Transverse colon (tissue), 4 donors: ENCODE data around the gene BBS1. TPM values are rescaled to one million over a fixed set of nuclear protein-coding genes. Genes with fewer than 3 reads are reported as not detected.
"Not testable (repeated sequence)": the region's sequence is repeated elsewhere in the genome, so short reads cannot be mapped to it uniquely, and the experiment has no call there.

Experiments used
- DNase-seq: peaks from one replicate; pipeline ENCODE4 v3.0.0-alpha.2; 2019
- H3K27ac ChIP-seq, 4 donors: fragments of 200-600 bp; sonication (generic); 2 replicates each; pipeline ENCODE4 v1.5.1; 2016 to 2018; ENCODE audit warnings: inconsistent platforms in 4 of 4
- H3K27me3 ChIP-seq: fragments of 200-600 bp; sonication (generic); 2 replicates; pipeline ENCODE4 v1.5.1; 2017; ENCODE audit warnings: inconsistent platforms
- H3K36me3 ChIP-seq, 4 donors: fragments of 200-600 bp; sonication (generic); 2 replicates each; pipeline ENCODE4 v1.5.1; 2017 to 2019; ENCODE audit warnings: inconsistent platforms in 4 of 4
- H3K4me1 ChIP-seq, 4 donors: fragments of 200-600 bp; sonication (generic); 2 replicates each; pipeline ENCODE4 v1.5.1; 2017 to 2020; ENCODE audit warnings: inconsistent platforms in 4 of 4
- H3K4me3 ChIP-seq, 4 donors: fragments of 200-600 bp; sonication (generic); 1 replicate in 1 of 4; 2 replicates in 3 of 4; pipeline versions ENCODE4 v1.5.1 to v1.6.1; 2017 to 2019; ENCODE audit warnings: inconsistent platforms in 4 of 4
- H3K9me3 ChIP-seq, 2 donors: fragments of 200-600 bp; sonication (generic); 2 replicates each; pipeline ENCODE4 v1.5.1; 2017 to 2019; ENCODE audit warnings: inconsistent platforms in 2 of 2
- CTCF ChIP-seq, 5 experiments: fragments of 200-600 bp in 3 of 5; fragments of 450-650 bp in 2 of 5; sonication (generic) in 3 of 5; IDR thresholded peaks; 1 replicate in 2 of 5; 2 replicates in 3 of 5; pipeline ENCODE4 v1.5.1; 2016 to 2017; ENCODE audit warnings: antibody characterized with exemption in 5 of 5, inconsistent platforms in 3 of 5, mild to moderate bottlenecking in 2 of 5, moderate library complexity in 1 of 5
- EP300 ChIP-seq: sonication (generic); formaldehyde crosslinking; IDR thresholded peaks from one replicate; pipeline ENCODE4 v1.6.1; 2017; ENCODE audit warnings: antibody characterized with exemption, low read depth
- POLR2A ChIP-seq: fragments of 450-650 bp; IDR thresholded peaks from one replicate; pipeline ENCODE4 v1.6.1; 2016; ENCODE audit warnings: antibody characterized with exemption, mild to moderate bottlenecking, moderate library complexity
- POLR2AphosphoS5 ChIP-seq, 3 donors: sonication (generic); formaldehyde crosslinking; IDR thresholded peaks; one replicate each; pipeline ENCODE4 v1.6.1; 2016; ENCODE audit warnings: antibody characterized with exemption in 3 of 3
- WGBS, 2 donors: methylation state at CpG; one replicate each; pipeline ENCODE4 v1.1.5; 2018; ENCODE audit warnings: low coverage in 1 of 2; 5-methylcytosine and 5-hydroxymethylcytosine counted together
- in situ Hi-C, 4 donors: fragments of 200-750 bp; cut with MboI; loops; one replicate each; pipeline versions ENCODE4 v1.15.0 to v1.15.1; 2017; ENCODE audit warnings: low sequenced_read_pairs in 3 of 4, low pct_ligation_motif_present in 1 of 4, low pct_unique_long_range_greater_than_20kb in 1 of 4
- intact Hi-C: fragments of 100-400 bp; cut with DNase I; formaldehyde crosslinking; loops from one replicate; pipeline ENCODE4 v1.15.1; 2023; ENCODE audit warnings: low total_unique reads
- total RNA-seq, 4 donors: library from RNA; depleted of rRNA; stranded (reverse); fragments of >200 nt; gene quantifications; one replicate each; pipeline ENCODE4 v1.1.0, GENCODE V29; 2016

BBS1 gene
- total RNA-seq, 4 donors from 2014 or later, result 33.3 to 146 (median 56.0) TPM

- no peak overlapping the region for H3K27ac ChIP-seq
- H3K9me3 ChIP-seq, result no peaks in the 10 kb centered on the region
- H3K4me1 ChIP-seq, result no peaks in the 10 kb centered on the region
- intact Hi-C loops, result no loop called here
- H3K4me3 ChIP-seq, result no peak overlapping the region
- DNase-seq, result no peak
- no peaks in the 10 kb centered on the region for H3K27me3 ChIP-seq
- H3K36me3 ChIP-seq, result no peaks in the 10 kb centered on the region
- in situ Hi-C loops, result loop anchor here in 2 of 4 donors (5.0 to 10.0 kb wide), 2 partner anchors 94 to 101 kb away; partner anchors contain the start of gene RBM4B (in 1 of the 2)
- TF ChIP-seq POLR2AphosphoS5 (IDR thresholded peaks at IDR 0.05), result no peak
- TF ChIP-seq POLR2A, result no peak
- TF ChIP-seq EP300, result no peak
- no peak for TF ChIP-seq CTCF (IDR thresholded peaks at IDR 0.05)
- WGBS, 2 donors, result 77 to 83% methylated on average over 1 to 3 of the region's 3 CpGs
Observed at GRCh38 chr11:66581261-66581660, 70.8 kb downstream of the BBS1 start.

- WGBS, 2 donors, result 72 to 81% methylated on average over 3 of the region's 3 CpGs
- intact Hi-C loops, DNase-seq, H3K4me1 ChIP-seq, H3K9me3 ChIP-seq, H3K36me3 ChIP-seq, H3K27me3 ChIP-seq, H3K27ac ChIP-seq, H3K4me3 ChIP-seq: not testable (repeated sequence)
- in situ Hi-C loops, result loop anchor here in 2 of 4 donors (5.0 to 10.0 kb wide), 2 partner anchors 92 to 100 kb away; partner anchors contain the start of gene RBM4B (in 1 of the 2)
Observed at GRCh38 chr11:66582565-66583147, 72.2 kb downstream of the BBS1 start.

Other genes starting within 250 kb of the BBS1 start
- gene RAB1B, start 242.0 kb upstream of the BBS1 start, total RNA-seq, result 100 to 1,000 TPM in 3 of 4 donors, 10 to 100 TPM in 1; 89.8 to 141 (median 131) TPM
- under 1 TPM in 1 of 4 donors, not detected in 3; 0.41 TPM for gene CNIH2, start 232.5 kb upstream of the BBS1 start, total RNA-seq
- gene YIF1A, start 221.5 kb upstream of the BBS1 start, total RNA-seq, result 10 to 100 TPM; 60.6 to 99.7 (median 72.3) TPM
- under 1 TPM in 2 of 4 donors, not detected in 2; 0.55 to 0.75 TPM for gene TMEM151A, start 218.7 kb upstream of the BBS1 start, total RNA-seq
- 10 to 100 TPM in 1 of 4 donors, 1 to 10 TPM in 3; 2.6 to 36.2 (median 6.5) TPM for gene CD248, start 193.6 kb upstream of the BBS1 start, total RNA-seq
- gene RIN1, start 174.2 kb upstream of the BBS1 start, total RNA-seq, result 10 to 100 TPM in 3 of 4 donors, 1 to 10 TPM in 1; 8.8 to 43.8 (median 14.4) TPM
- 100 to 1,000 TPM in 1 of 4 donors, 10 to 100 TPM in 3; 34.0 to 178 (median 63.1) TPM for gene BRMS1, start 165.5 kb upstream of the BBS1 start, total RNA-seq
- 10 to 100 TPM; 21.8 to 31.8 (median 23.6) TPM for gene B4GAT1, start 163.0 kb upstream of the BBS1 start, total RNA-seq
- gene SLC29A2, start 138.9 kb upstream of the BBS1 start, total RNA-seq, result 10 to 100 TPM in 3 of 4 donors, 1 to 10 TPM in 1; 7.5 to 32.4 (median 14.4) TPM
- under 1 TPM in 1 of 4 donors, not detected in 3; 0.16 TPM for gene NPAS4, start 89.6 kb upstream of the BBS1 start, total RNA-seq
- gene MRPL11, start 71.8 kb upstream of the BBS1 start, total RNA-seq, result 100 to 1,000 TPM in 1 of 4 donors, 10 to 100 TPM in 3; 39.6 to 127 (median 43.5) TPM
- gene PELI3, start 43.7 kb upstream of the BBS1 start, total RNA-seq, result 10 to 100 TPM in 1 of 4 donors, 1 to 10 TPM in 3; 1.2 to 14.2 (median 7.8) TPM
- 100 to 1,000 TPM in 1 of 4 donors, 10 to 100 TPM in 3; 32.8 to 116 (median 53.4) TPM for gene DPP3, start 30.2 kb upstream of the BBS1 start, total RNA-seq
- 10 to 100 TPM; 12.1 to 34.4 (median 13.8) TPM for gene ZDHHC24, start 35.4 kb downstream of the BBS1 start, total RNA-seq
- gene ACTN3, start 36.3 kb downstream of the BBS1 start, total RNA-seq, result not detected
- 10 to 100 TPM; 23.5 to 80.6 (median 39.0) TPM for gene CTSF, start 58.0 kb downstream of the BBS1 start, total RNA-seq
- gene CCDC87, start 82.4 kb downstream of the BBS1 start, total RNA-seq, result under 1 TPM in 2 of 4 donors, not detected in 2; 0.32 to 0.96 TPM
- gene CCS, start 82.5 kb downstream of the BBS1 start, total RNA-seq, result 10 to 100 TPM; 37.4 to 82.0 (median 49.5) TPM
- gene RBM14, start 106.0 kb downstream of the BBS1 start, total RNA-seq, result 10 to 100 TPM; 13.8 to 70.1 (median 47.0) TPM
- 100 to 1,000 TPM in 1 of 4 donors, 10 to 100 TPM in 3; 66.5 to 193 (median 68.8) TPM for gene RBM4, start 128.1 kb downstream of the BBS1 start, total RNA-seq
- gene RBM4B, start 167.3 kb downstream of the BBS1 start, total RNA-seq, result 10 to 100 TPM; 14.2 to 22.1 (median 15.5) TPM
- gene SPTBN2, start 218.6 kb downstream of the BBS1 start, total RNA-seq, result 1 to 10 TPM in 3 of 4 donors, under 1 TPM in 1; 0.75 to 2.2 (median 1.6) TPM